MM.1S (cell line): ENCODE measurements around the gene UPK1A.

Source experiments
- EZH2 ChIP-seq: fragments of 300-600 bp; sonication (generic); optimal IDR thresholded peaks from 2 replicates; pipeline ENCODE3; 2017; ENCODE audit warnings: low read depth, mild to moderate bottlenecking, antibody characterized with exemption, low read length, mixed read lengths
- EZH2phosphoT487 ChIP-seq: fragments of 300-600 bp; sonication (generic); IDR thresholded peaks from 2 replicates; pipeline ENCODE4 v1.6.1; 2018; ENCODE audit warnings: antibody characterized with exemption, low read length
- TF ChIP-seq, protein P1 (sequence below): fragments of 300-600 bp; sonication (generic); IDR thresholded peaks from 2 replicates; pipeline ENCODE4 v1.5.1; 2016; ENCODE audit warnings: antibody characterized with exemption, low read length, mixed read lengths

DNA sequence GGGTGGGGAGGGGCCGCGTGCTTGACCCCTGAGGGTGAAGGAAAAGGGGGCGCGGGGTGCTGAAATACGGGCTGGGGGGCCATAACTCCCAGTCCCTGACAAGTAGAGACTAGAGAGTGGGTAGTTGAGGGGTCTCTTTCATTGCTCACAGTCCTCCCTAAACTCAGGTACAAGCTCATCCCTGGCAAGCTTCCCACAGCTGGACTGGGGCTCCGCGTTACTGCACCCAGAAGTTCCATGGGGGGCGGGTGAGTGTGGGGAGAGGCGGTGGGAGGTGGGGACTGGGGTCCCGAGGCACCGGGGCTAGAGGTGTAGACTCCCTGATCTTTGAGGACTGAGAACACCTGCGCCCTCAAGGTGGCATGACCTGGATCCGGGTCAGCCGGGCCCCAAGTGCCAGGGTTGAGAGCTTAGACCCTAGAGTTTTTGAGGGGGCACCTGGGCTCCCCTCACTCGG, 23.5 kb upstream of the UPK1A start:
- TF ChIP-seq, protein P1, sequence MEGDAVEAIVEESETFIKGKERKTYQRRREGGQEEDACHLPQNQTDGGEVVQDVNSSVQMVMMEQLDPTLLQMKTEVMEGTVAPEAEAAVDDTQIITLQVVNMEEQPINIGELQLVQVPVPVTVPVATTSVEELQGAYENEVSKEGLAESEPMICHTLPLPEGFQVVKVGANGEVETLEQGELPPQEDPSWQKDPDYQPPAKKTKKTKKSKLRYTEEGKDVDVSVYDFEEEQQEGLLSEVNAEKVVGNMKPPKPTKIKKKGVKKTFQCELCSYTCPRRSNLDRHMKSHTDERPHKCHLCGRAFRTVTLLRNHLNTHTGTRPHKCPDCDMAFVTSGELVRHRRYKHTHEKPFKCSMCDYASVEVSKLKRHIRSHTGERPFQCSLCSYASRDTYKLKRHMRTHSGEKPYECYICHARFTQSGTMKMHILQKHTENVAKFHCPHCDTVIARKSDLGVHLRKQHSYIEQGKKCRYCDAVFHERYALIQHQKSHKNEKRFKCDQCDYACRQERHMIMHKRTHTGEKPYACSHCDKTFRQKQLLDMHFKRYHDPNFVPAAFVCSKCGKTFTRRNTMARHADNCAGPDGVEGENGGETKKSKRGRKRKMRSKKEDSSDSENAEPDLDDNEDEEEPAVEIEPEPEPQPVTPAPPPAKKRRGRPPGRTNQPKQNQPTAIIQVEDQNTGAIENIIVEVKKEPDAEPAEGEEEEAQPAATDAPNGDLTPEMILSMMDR: no peak
- TF ChIP-seq EZH2 (no peak), EZH2phosphoT487 (no peak)
